Stimulated activated memory B cell treated with anti-CD40 and anti-IgM and Interleukin-4, amounts not matched to agents 10 μg/mL and 1 μg/mL and 100 μg/mL, for 72 hours (primary cell): ENCODE data around the gene BRICD5.
A peak's percentile ranks its signal among the peaks of the same experiment; 100 is the strongest.

Experiments
- ATAC-seq: fragments of 150-1000 bp; cut with Tn5 transposase; 2 replicates; pipeline ENCODE4 v1.10.0; 2021
- H3K27ac Mint-ChIP-seq: one replicate; pipeline ENCODE4 v1.8.0; 2022; ENCODE audit warnings: mild to moderate bottlenecking, mixed read lengths
- H3K27me3 Mint-ChIP-seq: one replicate; pipeline ENCODE4 v1.8.0; 2022; ENCODE audit warnings: mixed read lengths
- H3K36me3 Mint-ChIP-seq: one replicate; pipeline ENCODE4 v1.8.0; 2022; ENCODE audit warnings: mixed read lengths
- H3K4me1 Mint-ChIP-seq: one replicate; pipeline ENCODE4 v1.8.0; 2022; ENCODE audit warnings: mixed read lengths
- H3K4me3 Mint-ChIP-seq: one replicate; pipeline ENCODE4 v1.8.0; 2022; ENCODE audit warnings: mild to moderate bottlenecking, moderate library complexity, mixed read lengths
- H3K9me3 Mint-ChIP-seq: one replicate; pipeline ENCODE4 v1.8.0; 2022; ENCODE audit warnings: mixed read lengths

BRICD5 gene

GRCh38 chr16:2188395-2188794, 22.3 kb downstream of the BRICD5 start:
- no peaks in the 10 kb centered on the region for H3K36me3 Mint-ChIP-seq
- no peaks in the 10 kb centered on the region for H3K9me3 Mint-ChIP-seq
- no peak for ATAC-seq
- H3K27ac Mint-ChIP-seq: no peak overlapping the region
- H3K27me3 Mint-ChIP-seq: peaks cover 30% of the 10 kb centered on the region
- peaks cover 13% of the 10 kb centered on the region for H3K4me1 Mint-ChIP-seq
- H3K4me3 Mint-ChIP-seq: no peak overlapping the region

- Mint-ChIP-seq H3K27ac (no peak overlapping the region), H3K4me1 (peaks cover 18% of the 10 kb centered on the region), H3K9me3 (no peaks in the 10 kb centered on the region), H3K27me3 (peaks cover 22% of the 10 kb centered on the region), H3K36me3 (no peaks in the 10 kb centered on the region), H3K4me3 (no peak overlapping the region)
- no peak for ATAC-seq
These were observed 23.5 kb downstream of the BRICD5 start for GRCh38 chr16:2187212-2187611.

- peaks cover 14% of the 10 kb centered on the region for H3K27me3 Mint-ChIP-seq
- no peaks in the 10 kb centered on the region for H3K9me3 Mint-ChIP-seq
- no peak overlapping the region for H3K4me3 Mint-ChIP-seq
- no peak overlapping the region for H3K27ac Mint-ChIP-seq
- peak; percentile 13 for ATAC-seq
- H3K4me1 Mint-ChIP-seq: peaks cover 18% of the 10 kb centered on the region
- no peaks in the 10 kb centered on the region for H3K36me3 Mint-ChIP-seq
These were observed 24.2 kb downstream of the BRICD5 start for GRCh38 chr16:2186505-2186904.

GRCh38 chr16:2186064-2186463, 24.6 kb downstream of the BRICD5 start:
- H3K27ac Mint-ChIP-seq: no peak overlapping the region
- H3K9me3 Mint-ChIP-seq: no peaks in the 10 kb centered on the region
- peaks cover 12% of the 10 kb centered on the region for H3K27me3 Mint-ChIP-seq
- no peak overlapping the region for H3K4me3 Mint-ChIP-seq
- no peak for ATAC-seq
- no peaks in the 10 kb centered on the region for H3K36me3 Mint-ChIP-seq
- H3K4me1 Mint-ChIP-seq: peaks cover 18% of the 10 kb centered on the region

- Mint-ChIP-seq H3K9me3 (no peaks in the 10 kb centered on the region), H3K27me3 (peaks cover 12% of the 10 kb centered on the region), H3K4me3 (no peak overlapping the region), H3K4me1 (peaks cover 18% of the 10 kb centered on the region), H3K27ac (peak overlapping the region; percentile 9), H3K36me3 (no peaks in the 10 kb centered on the region)
- ATAC-seq: no peak
These were observed 25.7 kb downstream of the BRICD5 start for GRCh38 chr16:2184962-2185361.

- ATAC-seq: no peak
- no peak overlapping the region for H3K4me3 Mint-ChIP-seq
- peaks cover 18% of the 10 kb centered on the region for H3K4me1 Mint-ChIP-seq
- peaks cover 12% of the 10 kb centered on the region for H3K27me3 Mint-ChIP-seq
- H3K9me3 Mint-ChIP-seq: no peaks in the 10 kb centered on the region
- H3K27ac Mint-ChIP-seq: peak overlapping the region; percentile 9
- H3K36me3 Mint-ChIP-seq: no peaks in the 10 kb centered on the region
These were observed 26.3 kb downstream of the BRICD5 start for GRCh38 chr16:2184346-2184745.

- Mint-ChIP-seq H3K4me1 (peaks cover 18% of the 10 kb centered on the region), H3K27me3 (peaks cover 12% of the 10 kb centered on the region), H3K27ac (peak overlapping the region; percentile 44), H3K9me3 (no peaks in the 10 kb centered on the region), H3K4me3 (peak overlapping the region; percentile 34), H3K36me3 (no peaks in the 10 kb centered on the region)
- ATAC-seq: peak; percentile 32
These were observed 27.0 kb downstream of the BRICD5 start for GRCh38 chr16:2183671-2184070.

GRCh38 chr16:2181952-2182351, 28.7 kb downstream of the BRICD5 start:
- Mint-ChIP-seq H3K9me3 (no peaks in the 10 kb centered on the region), H3K4me1 (peaks cover 18% of the 10 kb centered on the region), H3K4me3 (no peak overlapping the region), H3K36me3 (peaks cover 7% of the 10 kb centered on the region), H3K27ac (no peak overlapping the region), H3K27me3 (peaks cover 12% of the 10 kb centered on the region)
- no peak for ATAC-seq

GRCh38 chr16:2180962-2181923, 29.4 kb downstream of the BRICD5 start:
- no peak overlapping the region for H3K4me3 Mint-ChIP-seq
- peaks cover 12% of the 10 kb centered on the region for H3K27me3 Mint-ChIP-seq
- peaks cover 18% of the 10 kb centered on the region for H3K4me1 Mint-ChIP-seq
- no peaks in the 10 kb centered on the region for H3K9me3 Mint-ChIP-seq
- no peak for ATAC-seq
- peaks cover 11% of the 10 kb centered on the region for H3K36me3 Mint-ChIP-seq
- no peak overlapping the region for H3K27ac Mint-ChIP-seq

GRCh38 chr16:2180461-2180860, 30.2 kb downstream of the BRICD5 start:
- Mint-ChIP-seq H3K27ac (no peak overlapping the region), H3K4me1 (peaks cover 18% of the 10 kb centered on the region), H3K36me3 (peaks cover 19% of the 10 kb centered on the region), H3K27me3 (peaks cover 12% of the 10 kb centered on the region), H3K4me3 (no peak overlapping the region), H3K9me3 (no peaks in the 10 kb centered on the region)
- ATAC-seq: no peak

GRCh38 chr16:2179576-2179975, 31.1 kb downstream of the BRICD5 start:
- Mint-ChIP-seq H3K36me3 (peaks cover 26% of the 10 kb centered on the region), H3K4me1 (peaks cover 16% of the 10 kb centered on the region), H3K27me3 (peaks cover 6% of the 10 kb centered on the region), H3K27ac (no peak overlapping the region), H3K9me3 (no peaks in the 10 kb centered on the region), H3K4me3 (no peak overlapping the region)
- ATAC-seq: no peak

GRCh38 chr16:2179107-2179501, 31.6 kb downstream of the BRICD5 start:
- peaks cover 2% of the 10 kb centered on the region for H3K27me3 Mint-ChIP-seq
- H3K4me3 Mint-ChIP-seq: no peak overlapping the region
- H3K27ac Mint-ChIP-seq: no peak overlapping the region
- peaks cover 30% of the 10 kb centered on the region for H3K36me3 Mint-ChIP-seq
- ATAC-seq: peak; percentile 15
- H3K4me1 Mint-ChIP-seq: peaks cover 11% of the 10 kb centered on the region
- no peaks in the 10 kb centered on the region for H3K9me3 Mint-ChIP-seq

- Mint-ChIP-seq H3K9me3 (no peaks in the 10 kb centered on the region), H3K36me3 (peaks cover 35% of the 10 kb centered on the region), H3K27ac (no peak overlapping the region), H3K4me1 (peaks cover 7% of the 10 kb centered on the region), H3K27me3 (no peaks in the 10 kb centered on the region), H3K4me3 (no peak overlapping the region)
- peak; percentile 17 for ATAC-seq
These were observed 32.1 kb downstream of the BRICD5 start for GRCh38 chr16:2178321-2179106.

GRCh38 chr16:2177561-2177960, 33.1 kb downstream of the BRICD5 start:
- Mint-ChIP-seq H3K9me3 (no peaks in the 10 kb centered on the region), H3K27me3 (no peaks in the 10 kb centered on the region), H3K4me3 (no peak overlapping the region), H3K4me1 (no peaks in the 10 kb centered on the region), H3K36me3 (peaks cover 41% of the 10 kb centered on the region), H3K27ac (no peak overlapping the region)
- no peak for ATAC-seq

GRCh38 chr16:2177101-2177500, 33.6 kb downstream of the BRICD5 start:
- Mint-ChIP-seq H3K36me3 (peaks cover 41% of the 10 kb centered on the region), H3K4me3 (no peak overlapping the region), H3K27me3 (no peaks in the 10 kb centered on the region)

More at GRCh38 chr16:2177101-2177500, 33.6 kb downstream of the BRICD5 start:
- no peaks in the 10 kb centered on the region for H3K9me3 Mint-ChIP-seq
- no peak for ATAC-seq
- H3K27ac Mint-ChIP-seq: no peak overlapping the region
- H3K4me1 Mint-ChIP-seq: no peaks in the 10 kb centered on the region
